GM19035 (cell line): ENCODE results near the gene COBL.

Source experiments
- ATAC-seq: cut with Tn5 transposase; IDR thresholded peaks from one replicate; pipeline ENCODE4 v1.9.1; 2021; ENCODE audit not compliant: unreplicated experiment

COBL gene

GRCh38 chr7:50978633-50979215, 337.9 kb downstream of the COBL start:
- ATAC-seq, result no peak

GRCh38 chr7:50977421-50977820, 339.2 kb downstream of the COBL start:
- ATAC-seq, result no peak

- no peak for ATAC-seq
Measured at GRCh38 chr7:50976064-50976463, 340.5 kb downstream of the COBL start.

- no peak for ATAC-seq
Measured at GRCh38 chr7:50974240-50974639, 342.4 kb downstream of the COBL start.

GRCh38 chr7:50973814-50974213, 342.8 kb downstream of the COBL start:
- no peak for ATAC-seq

- ATAC-seq, result no peak
Measured at GRCh38 chr7:50970092-50970491, 346.5 kb downstream of the COBL start.
